Natural killer cell (primary cell): ENCODE results near the gene AOPEP. TPM values are rescaled to one million over a fixed set of nuclear protein-coding genes. Genes with fewer than 3 reads are reported as not detected.
"Not testable (repeated sequence)": the region's sequence is repeated elsewhere in the genome, so short reads cannot be mapped to it uniquely, and the experiment has no call there.

Experiments used
- ATAC-seq, 3 donors: fragments of 150-1000 bp in 2 of 3; fragments of 200-7000 bp in 1 of 3; cut with Tn5 transposase; 1 replicate in 1 of 3; 2 replicates in 2 of 3; pipeline ENCODE4 v1.10.0; 2021; ENCODE audit warnings: mild to moderate bottlenecking in 2 of 3, moderate library complexity in 2 of 3
- DNase-seq, 2 donors: peaks; one replicate each; pipeline versions ENCODE4 v3.0.0 to v3.0.0-alpha.2; 2013 to 2021; ENCODE audit warnings: mixed read lengths in 1 of 2
- H3K27ac ChIP-seq: one replicate; pipeline ENCODE4 v1.5.1; 2013; ENCODE audit warnings: mild to moderate bottlenecking, low read length
- H3K27me3 ChIP-seq: one replicate; pipeline ENCODE4 v1.6.1; 2013; ENCODE audit warnings: low read length; ENCODE audit not compliant: control insufficient read depth, insufficient read depth
- H3K36me3 ChIP-seq: one replicate; pipeline ENCODE4 v1.6.1; 2013; ENCODE audit warnings: low read length; ENCODE audit not compliant: control insufficient read depth, insufficient read depth
- H3K4me1 ChIP-seq: one replicate; pipeline ENCODE4 v1.6.1; 2013; ENCODE audit warnings: low read length; ENCODE audit not compliant: control insufficient read depth, insufficient read depth
- H3K4me3 ChIP-seq: one replicate; pipeline ENCODE4 v1.5.1; 2013; ENCODE audit warnings: low read length
- H3K9me3 ChIP-seq: one replicate; pipeline ENCODE4 v1.6.1; 2013; ENCODE audit warnings: low read length; ENCODE audit not compliant: control insufficient read depth, insufficient read depth
- H3K27ac Mint-ChIP-seq, 2 donors: one replicate each; pipeline ENCODE4 v1.8.0; 2022; ENCODE audit warnings: mild to moderate bottlenecking in 2 of 2, mixed read lengths in 2 of 2, moderate library complexity in 1 of 2
- H3K27me3 Mint-ChIP-seq, 2 donors: one replicate each; pipeline ENCODE4 v1.8.0; 2022; ENCODE audit warnings: low read depth in 2 of 2, mixed read lengths in 2 of 2
- H3K36me3 Mint-ChIP-seq: one replicate; pipeline ENCODE4 v1.8.0; 2022; ENCODE audit warnings: mixed read lengths
- H3K4me1 Mint-ChIP-seq, 2 donors: one replicate each; pipeline ENCODE4 v1.8.0; 2022; ENCODE audit warnings: mixed read lengths in 2 of 2
- H3K4me3 Mint-ChIP-seq: one replicate; pipeline ENCODE4 v1.8.0; 2022; ENCODE audit warnings: mild to moderate bottlenecking, moderate library complexity, mixed read lengths
- H3K9me3 Mint-ChIP-seq, 2 donors: one replicate each; pipeline ENCODE4 v1.8.0; 2022; ENCODE audit warnings: mixed read lengths in 2 of 2
- CTCF ChIP-seq: fragments of 200-600 bp; IDR thresholded peaks from one replicate; pipeline ENCODE4 v1.8.0; 2022; ENCODE audit warnings: antibody characterized with exemption
- WGBS: methylation state at CpG from one replicate; pipeline ENCODE4 v1.1.7; 2013; ENCODE audit warnings: missing lambda C conversion rate; ENCODE audit not compliant: insufficient coverage; 5-methylcytosine and 5-hydroxymethylcytosine counted together
- intact Hi-C: fragments of 100-400 bp; cut with micrococcal nuclease; formaldehyde crosslinking; loops from one replicate; pipeline ENCODE4 v1.14.2; 2022
- total RNA-seq, 4 donors: library from RNA; stranded (reverse); fragments of 120-200 nt in 1 of 4; gene quantifications; one replicate each; pipeline versions ENCODE4 v1.2.3 to v1.2.4, GENCODE V29; 2013 to 2022

AOPEP gene
- total RNA-seq, 3 donors from 2014 or later (not counting 1 experiment from before 2014, with no cell fraction given): 20.1 to 22.6 (median 20.6) TPM

GRCh38 chr9:94826644-94827410 is 100.3 kb downstream of the AOPEP start:
- intact Hi-C loops: loop anchor here (5.0 kb wide), 1 partner anchor 35 kb away; no protein-coding TSS in a partner anchor
- H3K36me3 Mint-ChIP-seq: peaks cover 5% of the 10 kb centered on the region
- H3K27me3 ChIP-seq: no peaks in the 10 kb centered on the region
- H3K4me1 ChIP-seq: no peaks in the 10 kb centered on the region
- no peaks in the 10 kb centered on the region for H3K36me3 ChIP-seq
- no peak for TF ChIP-seq CTCF
- H3K9me3 ChIP-seq: no peaks in the 10 kb centered on the region
- no peak overlapping the region for H3K4me3 Mint-ChIP-seq
- no peaks in the 10 kb centered on the region for H3K9me3 Mint-ChIP-seq
- DNase-seq (peak in 1 of 2 donors; percentile 20), ATAC-seq (peak; percentile 55 to 93 (median 77))
- peak overlapping the region; percentile 10 to 16 for H3K27ac Mint-ChIP-seq
- H3K27ac ChIP-seq: no peak overlapping the region
- peaks cover 32 to 41% of the 10 kb centered on the region in 2 donors for H3K4me1 Mint-ChIP-seq
- no peaks in the 10 kb centered on the region for H3K27me3 Mint-ChIP-seq
- no peak overlapping the region for H3K4me3 ChIP-seq
- WGBS: no CpG with 5 or more reads among the region's 3 CpGs

DNA sequence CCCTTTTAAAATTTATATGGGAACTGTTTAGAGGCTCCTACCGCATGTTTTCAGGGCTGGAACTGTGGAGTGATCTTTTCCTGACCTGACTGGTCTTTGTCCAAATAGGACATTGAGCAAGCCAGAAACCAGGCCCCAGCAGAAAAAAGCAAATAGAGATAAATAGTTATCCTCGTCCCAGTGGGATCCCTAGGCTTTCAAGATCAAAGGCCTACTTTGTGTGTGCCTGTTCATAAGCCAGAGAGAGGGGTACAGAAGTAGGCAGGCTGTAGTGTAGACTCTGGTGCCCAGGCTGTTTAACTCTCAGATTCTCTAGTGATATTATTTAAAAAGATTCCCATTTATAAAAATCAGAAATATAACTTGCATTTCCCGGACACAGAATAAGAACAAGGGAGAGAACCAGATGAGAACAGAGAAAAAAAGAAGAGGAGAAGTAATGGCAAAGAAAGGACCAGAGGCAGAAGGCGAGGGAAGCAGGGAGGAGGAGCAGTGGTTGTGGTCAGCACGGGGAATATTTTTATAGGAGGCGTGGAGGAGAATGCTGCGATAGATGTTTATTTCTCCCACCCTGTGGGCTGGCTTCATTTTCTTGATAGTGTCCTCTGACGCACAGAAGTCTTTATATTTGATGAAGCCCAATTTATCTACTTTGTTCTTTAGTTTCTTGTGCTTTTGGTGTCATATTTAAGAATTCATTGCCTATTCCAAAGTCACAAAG is 101.2 kb downstream of the AOPEP start:
- H3K36me3 ChIP-seq: no peaks in the 10 kb centered on the region
- H3K4me1 Mint-ChIP-seq: peaks cover 33 to 41% of the 10 kb centered on the region in 2 donors
- no peaks in the 10 kb centered on the region for H3K9me3 Mint-ChIP-seq
- DNase-seq (no peak), ATAC-seq (no peak)
- H3K27ac Mint-ChIP-seq: peak overlapping the region in 1 of 2 donors; percentile 32
- WGBS: 97% methylated on average over 8 of the region's 8 CpGs
- H3K9me3 ChIP-seq: no peaks in the 10 kb centered on the region
- H3K27me3 ChIP-seq: no peaks in the 10 kb centered on the region
- intact Hi-C loops: loop anchor here (5.0 kb wide), 1 partner anchor 35 kb away; no protein-coding TSS in a partner anchor
- no peak for TF ChIP-seq CTCF
- no peak overlapping the region for H3K4me3 Mint-ChIP-seq
- H3K4me3 ChIP-seq: no peak overlapping the region
- H3K4me1 ChIP-seq: no peaks in the 10 kb centered on the region
- H3K27me3 Mint-ChIP-seq: no peaks in the 10 kb centered on the region
- peaks cover 5% of the 10 kb centered on the region for H3K36me3 Mint-ChIP-seq
- H3K27ac ChIP-seq: no peak overlapping the region

DNA sequence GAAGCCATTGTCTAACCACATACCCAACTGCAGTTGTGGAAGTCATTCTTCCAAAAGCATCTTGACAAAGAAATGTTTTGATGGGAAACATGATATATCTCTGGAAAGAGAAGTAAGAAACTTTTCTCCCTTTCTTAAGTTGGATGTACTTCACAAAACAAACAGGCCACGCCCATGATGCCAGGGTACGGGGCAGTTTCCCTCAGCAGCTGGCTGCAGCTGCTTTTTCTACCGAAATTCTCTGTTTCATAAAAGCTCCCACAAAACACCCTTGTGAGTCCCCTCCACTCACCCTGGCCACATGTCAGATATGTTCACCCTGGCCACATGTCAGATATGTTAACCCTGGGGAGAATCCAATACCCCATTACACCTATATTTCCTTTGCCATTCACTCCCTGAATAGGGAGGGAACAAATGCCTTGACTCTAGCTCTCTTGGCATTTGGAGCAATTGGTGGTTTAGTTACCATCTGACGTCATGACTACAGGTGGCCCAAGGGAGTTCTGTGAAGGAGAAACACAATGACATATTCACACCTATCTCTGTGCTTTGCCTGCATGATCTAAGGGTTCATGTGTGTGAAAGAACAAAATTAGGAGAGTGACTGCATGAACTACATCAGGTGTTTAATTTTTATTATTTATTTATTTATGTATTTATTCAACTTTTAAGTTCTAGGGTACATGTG is 103.0 kb downstream of the AOPEP start:
- Mint-ChIP-seq H3K27ac (no peak overlapping the region), H3K27me3 (no peaks in the 10 kb centered on the region), H3K36me3 (peaks cover under 1% of the 10 kb centered on the region), H3K4me1 (peaks cover 33 to 36% of the 10 kb centered on the region in 2 donors), H3K4me3 (no peak overlapping the region), H3K9me3 (no peaks in the 10 kb centered on the region)
- 96% methylated on average over 3 of the region's 4 CpGs for WGBS
- Histone ChIP-seq H3K27ac (no peak overlapping the region), H3K36me3 (no peaks in the 10 kb centered on the region), H3K4me1 (no peaks in the 10 kb centered on the region), H3K9me3 (no peaks in the 10 kb centered on the region), H3K27me3 (no peaks in the 10 kb centered on the region), H3K4me3 (no peak overlapping the region)
- DNase-seq: no peak
- no peak for ATAC-seq
- intact Hi-C loops: loop anchor here (5.0 kb wide), 1 partner anchor 33 kb away; no protein-coding TSS in a partner anchor
- TF ChIP-seq CTCF: no peak

DNA sequence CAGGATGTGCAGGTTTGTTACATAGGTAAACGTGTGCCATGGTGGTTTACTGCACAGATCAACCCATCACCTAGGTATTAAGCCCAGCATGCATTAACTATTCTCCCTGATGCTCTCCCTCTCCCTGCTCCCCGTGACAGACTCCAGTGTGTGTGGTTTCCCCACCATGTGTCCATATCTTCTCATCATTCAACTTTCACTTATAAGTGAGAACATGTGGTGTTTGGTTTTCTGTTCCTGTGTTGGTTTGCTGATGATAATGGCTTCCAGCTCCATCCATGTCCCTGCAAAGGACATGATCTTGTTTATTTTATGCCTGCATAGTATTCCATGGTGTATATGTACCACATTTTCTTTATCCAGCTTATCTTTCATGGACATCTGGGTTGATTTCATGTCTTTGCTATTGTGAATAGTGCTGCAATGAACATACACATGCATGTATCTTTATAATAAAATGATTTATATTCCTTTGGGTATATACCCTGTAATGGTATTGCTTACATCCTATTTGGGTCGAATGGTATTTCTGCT is 103.6 kb downstream of the AOPEP start:
- H3K36me3 ChIP-seq, H3K27me3 ChIP-seq, intact Hi-C loops, H3K27ac ChIP-seq, H3K4me3 Mint-ChIP-seq, ATAC-seq, DNase-seq, H3K27ac Mint-ChIP-seq, H3K27me3 Mint-ChIP-seq, H3K4me3 ChIP-seq, H3K4me1 ChIP-seq, H3K36me3 Mint-ChIP-seq, H3K9me3 Mint-ChIP-seq, H3K9me3 ChIP-seq: not testable (repeated sequence)
- no CpG with 5 or more reads among the region's 3 CpGs for WGBS
- H3K4me1 Mint-ChIP-seq: peaks cover 33 to 36% of the 10 kb centered on the region in 2 donors
